Measurements from ENCODE around the gene NSG2.

Gene NSG2

GRCh38 chr5:174058433-174059122 lies 13.1 kb downstream of the NSG2 start:
- no peak for DNase-seq (ENCODE audit: low read depth in 2 of 2)
- TF ChIP-seq CTCF (IDR thresholded peaks at IDR 0.05; ENCODE audit: low read depth, low read length) = no peak
- no peak overlapping the region for H3K4me3 ChIP-seq (replicated peaks in 1 of 2; ENCODE audit: low read depth in 2 of 2, low read length in 2 of 2)

- H3K4me3 ChIP-seq (replicated peaks in 1 of 2; ENCODE audit: low read depth in 2 of 2, low read length in 2 of 2) = no peak overlapping the region
- no peak for TF ChIP-seq CTCF (IDR thresholded peaks at IDR 0.05; ENCODE audit: low read depth, low read length)
- no peak for DNase-seq (ENCODE audit: low read depth in 2 of 2)
These were observed 13.7 kb downstream of the NSG2 start for GRCh38 chr5:174059247-174059646.

- no peak overlapping the region for H3K4me3 ChIP-seq (replicated peaks in 1 of 2; ENCODE audit: low read depth in 2 of 2, low read length in 2 of 2)
- no peak for DNase-seq (ENCODE audit: low read depth in 2 of 2)
- TF ChIP-seq CTCF (IDR thresholded peaks at IDR 0.05; ENCODE audit: low read depth, low read length) = no peak
These were observed 17.7 kb downstream of the NSG2 start for GRCh38 chr5:174063082-174063756.

- H3K4me3 ChIP-seq (replicated peaks in 1 of 2; ENCODE audit: low read depth in 2 of 2, low read length in 2 of 2) = no peak overlapping the region
- TF ChIP-seq CTCF (IDR thresholded peaks at IDR 0.05; ENCODE audit: low read depth, low read length) = no peak
- no peak for DNase-seq (ENCODE audit: low read depth in 2 of 2)
These were observed 18.7 kb downstream of the NSG2 start for GRCh38 chr5:174064171-174064570.

- no peak overlapping the region for H3K4me3 ChIP-seq (replicated peaks in 1 of 2; ENCODE audit: low read depth in 2 of 2, low read length in 2 of 2)
- no peak for TF ChIP-seq CTCF (IDR thresholded peaks at IDR 0.05; ENCODE audit: low read depth, low read length)
- no peak for DNase-seq (ENCODE audit: low read depth in 2 of 2)
These were observed 20.2 kb downstream of the NSG2 start for GRCh38 chr5:174065528-174066197.

GRCh38 chr5:174067499-174067898 lies 22.0 kb downstream of the NSG2 start:
- TF ChIP-seq CTCF (IDR thresholded peaks at IDR 0.05; ENCODE audit: low read depth, low read length) = no peak
- H3K4me3 ChIP-seq (replicated peaks in 1 of 2; ENCODE audit: low read depth in 2 of 2, low read length in 2 of 2) = no peak overlapping the region
- no peak for DNase-seq (ENCODE audit: low read depth in 2 of 2)
